Osteoblast (primary cell): ENCODE data around the gene NPL. TPM values are rescaled to one million over a fixed set of nuclear protein-coding genes. Genes with fewer than 3 reads are reported as not detected.
A peak's percentile ranks its signal among the peaks of the same experiment; 100 is the strongest.

ENCODE experiments used
- DNase-seq: peaks from one replicate; pipeline ENCODE4 v3.0.0; 2011; ENCODE audit warnings: low spot score, mixed read lengths; ENCODE audit not compliant: insufficient read length; ENCODE audit errors: missing footprints
- H2AFZ ChIP-seq: 2 replicates; pipeline ENCODE4 v1.6.0; 2011; ENCODE audit warnings: mild to moderate bottlenecking, low read length
- H3K27ac ChIP-seq: 2 replicates; pipeline ENCODE4 v1.5.1; 2011; ENCODE audit warnings: mild to moderate bottlenecking, low read depth, low read length, moderate library complexity
- H3K27me3 ChIP-seq: 2 replicates; pipeline ENCODE4 v1.6.0; 2012; ENCODE audit warnings: mild to moderate bottlenecking, control low read depth, inconsistent platforms, low read length, moderate library complexity; ENCODE audit not compliant: insufficient read depth
- H3K36me3 ChIP-seq: 2 replicates; pipeline ENCODE4 v1.5.1; 2011; ENCODE audit warnings: mild to moderate bottlenecking, low read length, control low read depth, moderate library complexity; ENCODE audit not compliant: insufficient read depth
- H3K4me1 ChIP-seq: 2 replicates; pipeline ENCODE4 v1.5.1; 2011; ENCODE audit warnings: mild to moderate bottlenecking, low read length, control low read depth, moderate library complexity; ENCODE audit not compliant: insufficient read depth
- H3K4me2 ChIP-seq: 2 replicates; pipeline ENCODE4 v1.6.0; 2011; ENCODE audit warnings: mild to moderate bottlenecking, low read length; ENCODE audit not compliant: insufficient read depth
- H3K4me3 ChIP-seq: fragments of 200-600 bp; sonication (generic); 3 replicates; pipeline ENCODE4 v1.5.1; 2012; ENCODE audit warnings: mild to moderate bottlenecking, low read length, inconsistent platforms; ENCODE audit not compliant: insufficient read depth
- H3K79me2 ChIP-seq: 2 replicates; pipeline ENCODE4 v1.6.0; 2012; ENCODE audit warnings: mild to moderate bottlenecking, low read length, control low read depth, inconsistent platforms; ENCODE audit not compliant: insufficient read depth
- H3K9me3 ChIP-seq: 2 replicates; pipeline ENCODE4 v1.5.1; 2011; ENCODE audit warnings: low read depth, low read length, control low read depth
- H4K20me1 ChIP-seq: 2 replicates; pipeline ENCODE4 v1.6.0; 2012; ENCODE audit warnings: mild to moderate bottlenecking, low read length, control low read depth; ENCODE audit not compliant: insufficient read depth
- total RNA-seq: library from RNA; depleted of rRNA; stranded (reverse); fragments of >200 nt; gene quantifications from 2 replicates; pipeline ENCODE4 v1.2.3, GENCODE V29; 2012
- TF ChIP-seq, protein P1 (sequence below): IDR thresholded peaks from 2 replicates; pipeline ENCODE4 v1.5.1; 2011; ENCODE audit warnings: mild to moderate bottlenecking, low read depth, low read length, moderate library complexity; ENCODE audit errors: extremely low read depth

The NPL gene
- total RNA-seq, 1 donor: 2.5 TPM

GRCh38 chr1:182863940-182864339 is 74.4 kb downstream of the NPL start:
- TF ChIP-seq, protein P1, sequence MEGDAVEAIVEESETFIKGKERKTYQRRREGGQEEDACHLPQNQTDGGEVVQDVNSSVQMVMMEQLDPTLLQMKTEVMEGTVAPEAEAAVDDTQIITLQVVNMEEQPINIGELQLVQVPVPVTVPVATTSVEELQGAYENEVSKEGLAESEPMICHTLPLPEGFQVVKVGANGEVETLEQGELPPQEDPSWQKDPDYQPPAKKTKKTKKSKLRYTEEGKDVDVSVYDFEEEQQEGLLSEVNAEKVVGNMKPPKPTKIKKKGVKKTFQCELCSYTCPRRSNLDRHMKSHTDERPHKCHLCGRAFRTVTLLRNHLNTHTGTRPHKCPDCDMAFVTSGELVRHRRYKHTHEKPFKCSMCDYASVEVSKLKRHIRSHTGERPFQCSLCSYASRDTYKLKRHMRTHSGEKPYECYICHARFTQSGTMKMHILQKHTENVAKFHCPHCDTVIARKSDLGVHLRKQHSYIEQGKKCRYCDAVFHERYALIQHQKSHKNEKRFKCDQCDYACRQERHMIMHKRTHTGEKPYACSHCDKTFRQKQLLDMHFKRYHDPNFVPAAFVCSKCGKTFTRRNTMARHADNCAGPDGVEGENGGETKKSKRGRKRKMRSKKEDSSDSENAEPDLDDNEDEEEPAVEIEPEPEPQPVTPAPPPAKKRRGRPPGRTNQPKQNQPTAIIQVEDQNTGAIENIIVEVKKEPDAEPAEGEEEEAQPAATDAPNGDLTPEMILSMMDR: no peak
- no peaks in the 10 kb centered on the region for H3K9me3 ChIP-seq
- H3K36me3 ChIP-seq: peaks cover 94% of the 10 kb centered on the region
- H3K27ac ChIP-seq: no peak overlapping the region
- no peak overlapping the region for H3K4me3 ChIP-seq
- no peaks in the 10 kb centered on the region for H3K27me3 ChIP-seq
- H4K20me1 ChIP-seq: peaks cover 8% of the 10 kb centered on the region
- H3K4me2 ChIP-seq: no peak overlapping the region
- no peaks in the 10 kb centered on the region for H3K4me1 ChIP-seq
- DNase-seq: no peak
- H2AFZ ChIP-seq: no peak overlapping the region
- H3K79me2 ChIP-seq: peaks cover 31% of the 10 kb centered on the region

DNA sequence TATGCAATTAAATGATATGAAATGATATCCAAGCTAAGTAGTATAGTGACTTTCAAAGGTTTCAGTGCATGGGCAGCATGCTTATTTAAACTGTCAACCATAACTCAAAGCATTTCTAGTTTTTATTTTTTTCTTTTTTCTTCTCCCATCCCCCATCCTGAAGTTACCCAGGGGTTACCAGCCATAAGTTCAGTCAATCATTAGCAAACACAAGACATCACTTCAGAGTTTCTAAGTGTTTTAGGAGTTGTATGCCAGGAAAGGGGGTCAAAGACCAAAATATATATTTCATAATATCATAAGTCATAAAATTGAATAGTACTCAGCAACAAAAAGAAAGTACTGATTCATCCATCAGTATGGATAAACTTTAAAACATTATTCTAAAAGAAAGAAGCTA is 78.3 kb downstream of the NPL start:
- no peaks in the 10 kb centered on the region for H3K27me3 ChIP-seq
- peaks cover 22% of the 10 kb centered on the region for H3K79me2 ChIP-seq
- DNase-seq: no peak
- no peak overlapping the region for H3K4me3 ChIP-seq
- no peak overlapping the region for H3K4me2 ChIP-seq
- H3K27ac ChIP-seq: no peak overlapping the region
- peaks cover 94% of the 10 kb centered on the region for H3K36me3 ChIP-seq
- H3K9me3 ChIP-seq: no peaks in the 10 kb centered on the region
- TF ChIP-seq, protein P1: no peak
- no peaks in the 10 kb centered on the region for H3K4me1 ChIP-seq
- peaks cover 6% of the 10 kb centered on the region for H4K20me1 ChIP-seq
- no peak overlapping the region for H2AFZ ChIP-seq

- Histone ChIP-seq H3K4me2 (no peak overlapping the region), H3K9me3 (no peaks in the 10 kb centered on the region), H3K4me3 (no peak overlapping the region), H3K79me2 (peaks cover 21% of the 10 kb centered on the region), H3K27ac (peak overlapping the region; percentile 68), H3K36me3 (peaks cover 98% of the 10 kb centered on the region), H3K4me1 (no peaks in the 10 kb centered on the region), H2AFZ (no peak overlapping the region), H4K20me1 (peaks cover 6% of the 10 kb centered on the region), H3K27me3 (no peaks in the 10 kb centered on the region)
- TF ChIP-seq, protein P1: no peak
- no peak for DNase-seq
These were observed 79.7 kb downstream of the NPL start for GRCh38 chr1:182869241-182869666.

GRCh38 chr1:182872881-182873280 is 83.3 kb downstream of the NPL start:
- Histone ChIP-seq H3K4me3 (no peak overlapping the region), H3K27ac (no peak overlapping the region), H3K9me3 (no peaks in the 10 kb centered on the region), H3K36me3 (peaks cover 98% of the 10 kb centered on the region), H3K4me1 (no peaks in the 10 kb centered on the region), H3K27me3 (no peaks in the 10 kb centered on the region), H4K20me1 (peaks cover 6% of the 10 kb centered on the region), H2AFZ (no peak overlapping the region), H3K79me2 (peaks cover 15% of the 10 kb centered on the region), H3K4me2 (no peak overlapping the region)
- no peak for DNase-seq
- TF ChIP-seq, protein P1: no peak
